Parathyroid adenoma (tissue), 2 donors: ENCODE results near the gene UAP1.

ENCODE experiments used
- H2AFZ ChIP-seq: fragments of 300-600 bp; sonication (generic); one replicate; pipeline ENCODE4 v1.7.0; 2017; ENCODE audit warnings: antibody characterized with exemption, mild to moderate bottlenecking
- H3K27ac ChIP-seq: fragments of 300-600 bp; sonication (generic); one replicate; pipeline ENCODE4 v1.7.0; 2017
- H3K27me3 ChIP-seq: fragments of 300-600 bp; sonication (generic); one replicate; pipeline ENCODE4 v1.7.0; 2017; ENCODE audit warnings: low read length; ENCODE audit not compliant: control insufficient read depth, insufficient read depth
- H3K36me3 ChIP-seq: fragments of 300-600 bp; sonication (generic); one replicate; pipeline ENCODE4 v1.7.0; 2017; ENCODE audit warnings: low read length; ENCODE audit not compliant: control insufficient read depth, insufficient read depth
- H3K4me1 ChIP-seq: fragments of 300-600 bp; sonication (generic); one replicate; pipeline ENCODE4 v1.7.0; 2017; ENCODE audit warnings: control low read depth
- H3K4me2 ChIP-seq: fragments of 300-600 bp; sonication (generic); one replicate; pipeline ENCODE4 v1.7.0; 2017; ENCODE audit warnings: low read length
- H3K4me3 ChIP-seq: fragments of 300-600 bp; sonication (generic); one replicate; pipeline ENCODE4 v1.7.0; 2017; ENCODE audit warnings: low read depth, low read length
- H3K79me2 ChIP-seq: fragments of 300-600 bp; sonication (generic); one replicate; pipeline ENCODE4 v1.7.0; 2017; ENCODE audit warnings: control low read depth
- H3K9ac ChIP-seq: fragments of 300-600 bp; sonication (generic); one replicate; pipeline ENCODE4 v1.7.0; 2017; ENCODE audit warnings: mild to moderate bottlenecking
- H3K9me3 ChIP-seq: fragments of 300-600 bp; sonication (generic); one replicate; pipeline ENCODE4 v1.7.0; 2017; ENCODE audit warnings: low read length; ENCODE audit not compliant: control insufficient read depth
- TF ChIP-seq, protein P1 (sequence below): fragments of 300-600 bp; sonication (generic); IDR thresholded peaks from one replicate; pipeline ENCODE4 v1.7.0; 2017; ENCODE audit warnings: antibody characterized with exemption, mild to moderate bottlenecking
- donor health status: primary hyperparathyroidism.

The UAP1 gene

DNA sequence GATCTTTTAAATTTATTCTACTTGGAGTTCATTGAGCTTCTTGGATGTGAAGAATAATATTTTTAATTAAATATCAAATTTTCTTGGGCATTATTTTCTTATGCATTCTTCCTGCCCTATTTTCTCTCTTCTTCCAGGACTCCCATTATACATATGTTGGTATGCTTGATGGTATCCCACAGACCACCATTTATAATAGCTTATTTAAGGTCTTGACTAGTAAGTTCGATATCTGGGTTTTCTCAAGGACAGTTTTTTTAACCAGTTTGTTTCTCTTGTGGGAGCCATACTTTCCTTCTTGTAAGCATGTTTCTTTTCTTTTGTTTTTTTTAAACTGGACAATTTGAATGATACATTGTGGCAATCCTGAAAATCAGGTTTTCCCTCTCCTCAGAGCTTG lies 55.3 kb downstream of the UAP1 start:
- Histone ChIP-seq H2AFZ (no peak overlapping the region), H3K36me3 (peaks cover 3% of the 10 kb centered on the region), H3K4me2 (no peak overlapping the region), H3K27ac (no peak overlapping the region), H3K79me2 (no peaks in the 10 kb centered on the region), H3K27me3 (no peaks in the 10 kb centered on the region), H3K9me3 (no peaks in the 10 kb centered on the region), H3K4me3 (no peak overlapping the region), H3K4me1 (no peaks in the 10 kb centered on the region), H3K9ac (no peak overlapping the region)
- TF ChIP-seq, protein P1, sequence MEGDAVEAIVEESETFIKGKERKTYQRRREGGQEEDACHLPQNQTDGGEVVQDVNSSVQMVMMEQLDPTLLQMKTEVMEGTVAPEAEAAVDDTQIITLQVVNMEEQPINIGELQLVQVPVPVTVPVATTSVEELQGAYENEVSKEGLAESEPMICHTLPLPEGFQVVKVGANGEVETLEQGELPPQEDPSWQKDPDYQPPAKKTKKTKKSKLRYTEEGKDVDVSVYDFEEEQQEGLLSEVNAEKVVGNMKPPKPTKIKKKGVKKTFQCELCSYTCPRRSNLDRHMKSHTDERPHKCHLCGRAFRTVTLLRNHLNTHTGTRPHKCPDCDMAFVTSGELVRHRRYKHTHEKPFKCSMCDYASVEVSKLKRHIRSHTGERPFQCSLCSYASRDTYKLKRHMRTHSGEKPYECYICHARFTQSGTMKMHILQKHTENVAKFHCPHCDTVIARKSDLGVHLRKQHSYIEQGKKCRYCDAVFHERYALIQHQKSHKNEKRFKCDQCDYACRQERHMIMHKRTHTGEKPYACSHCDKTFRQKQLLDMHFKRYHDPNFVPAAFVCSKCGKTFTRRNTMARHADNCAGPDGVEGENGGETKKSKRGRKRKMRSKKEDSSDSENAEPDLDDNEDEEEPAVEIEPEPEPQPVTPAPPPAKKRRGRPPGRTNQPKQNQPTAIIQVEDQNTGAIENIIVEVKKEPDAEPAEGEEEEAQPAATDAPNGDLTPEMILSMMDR: no peak

DNA sequence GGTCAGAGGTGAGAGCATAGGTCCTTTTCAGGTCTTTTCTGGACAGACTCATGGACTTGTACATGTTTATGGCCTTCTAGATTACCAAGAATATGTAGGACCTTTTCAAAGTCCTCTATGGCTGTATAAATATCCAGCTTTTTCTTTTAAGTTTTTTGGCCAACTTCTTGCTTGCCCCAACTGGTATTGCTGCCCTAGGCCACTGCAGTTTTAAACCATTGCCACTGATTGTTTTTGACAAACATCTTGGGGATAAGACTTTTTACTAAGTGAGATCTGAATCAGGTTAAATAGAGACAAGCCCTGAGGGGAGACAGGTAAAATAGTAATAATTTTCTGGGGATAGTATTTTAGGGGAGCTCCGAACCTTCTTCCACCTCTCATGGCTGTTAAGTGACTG lies 56.0 kb downstream of the UAP1 start:
- no peak overlapping the region for H3K27ac ChIP-seq
- no peaks in the 10 kb centered on the region for H3K9me3 ChIP-seq
- no peak overlapping the region for H3K4me3 ChIP-seq
- TF ChIP-seq, protein P1: no peak
- H3K79me2 ChIP-seq: no peaks in the 10 kb centered on the region
- H3K4me2 ChIP-seq: no peak overlapping the region
- H3K9ac ChIP-seq: no peak overlapping the region
- no peaks in the 10 kb centered on the region for H3K4me1 ChIP-seq
- H2AFZ ChIP-seq: no peak overlapping the region
- H3K27me3 ChIP-seq: no peaks in the 10 kb centered on the region
- peaks cover 3% of the 10 kb centered on the region for H3K36me3 ChIP-seq

DNA sequence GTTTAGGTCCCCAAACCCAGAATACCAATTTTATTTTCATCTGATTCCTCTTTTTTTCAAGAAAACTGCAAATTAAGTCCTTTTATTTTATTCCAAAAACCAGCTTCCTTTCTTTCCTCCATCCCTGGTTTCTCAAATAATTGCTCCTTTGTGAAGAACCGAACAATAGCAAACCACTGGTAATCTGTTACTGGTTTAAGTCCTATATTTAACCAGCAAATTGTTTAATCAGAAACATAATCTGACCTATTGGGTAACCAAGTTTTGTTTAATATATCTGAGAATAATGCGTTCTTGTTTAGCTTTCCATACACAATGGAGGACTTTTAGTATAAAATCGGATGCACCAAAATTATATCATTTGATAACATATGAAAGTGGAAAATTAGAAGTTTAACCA lies 57.6 kb downstream of the UAP1 start:
- TF ChIP-seq, protein P1: no peak
- Histone ChIP-seq H3K9me3 (no peaks in the 10 kb centered on the region), H3K9ac (no peak overlapping the region), H3K4me2 (no peak overlapping the region), H3K27me3 (no peaks in the 10 kb centered on the region), H3K4me3 (no peak overlapping the region), H2AFZ (no peak overlapping the region), H3K4me1 (no peaks in the 10 kb centered on the region), H3K36me3 (peaks cover 3% of the 10 kb centered on the region), H3K27ac (no peak overlapping the region), H3K79me2 (no peaks in the 10 kb centered on the region)

DNA sequence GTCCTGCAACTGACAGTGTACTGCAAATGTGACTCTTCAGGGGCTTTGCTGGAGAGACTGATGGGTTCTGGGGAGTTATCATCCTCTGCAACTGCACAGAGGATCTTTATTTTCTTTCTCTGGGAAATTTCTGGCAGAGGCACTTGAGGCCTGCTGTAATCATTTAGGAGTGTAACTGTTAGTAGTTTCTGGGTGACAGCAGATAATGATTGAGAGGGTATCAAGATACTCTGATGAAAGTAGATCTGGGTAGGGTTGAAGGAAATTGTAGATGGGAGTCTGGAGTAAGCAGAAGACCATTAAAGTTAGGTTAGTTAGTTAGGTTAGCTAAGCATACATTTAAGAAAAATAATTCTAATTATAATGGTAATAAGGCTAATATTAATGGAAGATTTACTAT lies 59.7 kb downstream of the UAP1 start:
- Histone ChIP-seq H2AFZ (no peak overlapping the region), H3K4me3 (no peak overlapping the region), H3K4me2 (no peak overlapping the region), H3K79me2 (no peaks in the 10 kb centered on the region), H3K9me3 (no peaks in the 10 kb centered on the region), H3K4me1 (no peaks in the 10 kb centered on the region), H3K36me3 (peaks cover 3% of the 10 kb centered on the region), H3K27ac (no peak overlapping the region), H3K27me3 (no peaks in the 10 kb centered on the region), H3K9ac (no peak overlapping the region)
- TF ChIP-seq, protein P1: no peak

DNA sequence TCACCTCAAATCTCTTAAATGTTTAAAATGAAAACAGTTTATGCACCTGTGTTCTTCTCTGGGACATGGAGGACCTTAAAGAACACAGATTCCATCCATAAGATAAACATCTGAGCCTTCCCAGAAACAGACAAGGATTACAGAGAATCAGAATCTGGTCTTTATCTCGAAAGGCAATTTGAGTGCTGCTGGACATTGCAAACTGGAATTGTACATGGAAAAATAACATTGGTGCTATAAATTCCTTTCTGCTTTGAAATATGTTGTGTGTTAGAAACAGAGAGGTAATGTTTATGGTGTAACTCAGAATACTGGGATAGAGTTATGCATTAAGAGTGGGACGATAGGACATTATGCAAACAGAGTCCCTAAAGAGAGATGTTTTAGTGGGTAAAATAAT lies 64.2 kb downstream of the UAP1 start:
- TF ChIP-seq, protein P1: no peak
- no peaks in the 10 kb centered on the region for H3K4me1 ChIP-seq
- H3K4me2 ChIP-seq: no peak overlapping the region
- no peak overlapping the region for H3K9ac ChIP-seq
- no peaks in the 10 kb centered on the region for H3K79me2 ChIP-seq
- no peak overlapping the region for H3K27ac ChIP-seq
- H3K9me3 ChIP-seq: no peaks in the 10 kb centered on the region
- no peak overlapping the region for H3K4me3 ChIP-seq
- no peak overlapping the region for H2AFZ ChIP-seq
- H3K27me3 ChIP-seq: no peaks in the 10 kb centered on the region
- no peaks in the 10 kb centered on the region for H3K36me3 ChIP-seq
